ENCODE results near the gene PHGDH.

The PHGDH gene

GRCh38 chr1:119676571-119677206 is 35.0 kb upstream of the PHGDH start:
- Histone ChIP-seq H3K4me3 (replicated peaks; ENCODE audit: insufficient read depth, low read length) (no peak overlapping the region), H3K27ac (replicated peaks) (no peak overlapping the region), H3K27me3 (ENCODE audit: insufficient read depth, poor library complexity, severe bottlenecking) (no peaks in the 10 kb centered on the region)
- DNase-seq (ENCODE audit: low read depth in 1 of 2, low spot score in 1 of 2): no peak
- no peak for TF ChIP-seq GABPA (IDR thresholded peaks at IDR 0.05; ENCODE audit: low read depth)

- Histone ChIP-seq H3K27me3 (ENCODE audit: insufficient read depth, poor library complexity, severe bottlenecking) (no peaks in the 10 kb centered on the region), H3K27ac (replicated peaks) (no peak overlapping the region), H3K4me3 (replicated peaks; ENCODE audit: insufficient read depth, low read length) (no peak overlapping the region)
- no peak for TF ChIP-seq POLR2AphosphoS5 (IDR thresholded peaks at IDR 0.05; ENCODE audit: low read depth)
- TF ChIP-seq SPI1 (IDR thresholded peaks at IDR 0.05; ENCODE audit: borderline replicate concordance, low read depth): no peak
- TF ChIP-seq CTCF (IDR thresholded peaks at IDR 0.05; ENCODE audit: insufficient read depth, low read length): no peak
- no peak for TF ChIP-seq GABPA (IDR thresholded peaks at IDR 0.05; ENCODE audit: low read depth)
- TF ChIP-seq REST (IDR thresholded peaks at IDR 0.05; ENCODE audit: insufficient replicate concordance, low read depth): no peak
- DNase-seq (ENCODE audit: low read depth in 1 of 2, low spot score in 1 of 2): no peak
Observed at GRCh38 chr1:119679223-119679622, 32.5 kb upstream of the PHGDH start.

GRCh38 chr1:119680193-119680592 is 31.5 kb upstream of the PHGDH start:
- Histone ChIP-seq H3K27me3 (ENCODE audit: insufficient read depth, poor library complexity, severe bottlenecking) (no peaks in the 10 kb centered on the region), H3K4me3 (replicated peaks; ENCODE audit: insufficient read depth, low read length) (no peak overlapping the region), H3K27ac (replicated peaks) (no peak overlapping the region)
- DNase-seq (ENCODE audit: low read depth in 1 of 2, low spot score in 1 of 2): no peak
- TF ChIP-seq CTCF (IDR thresholded peaks at IDR 0.05; ENCODE audit: insufficient read depth, low read length) (no peak), POLR2AphosphoS5 (IDR thresholded peaks at IDR 0.05; ENCODE audit: low read depth) (no peak), REST (IDR thresholded peaks at IDR 0.05; ENCODE audit: insufficient replicate concordance, low read depth) (no peak), GABPA (IDR thresholded peaks at IDR 0.05; ENCODE audit: low read depth) (no peak), SPI1 (IDR thresholded peaks at IDR 0.05; ENCODE audit: borderline replicate concordance, low read depth) (no peak)

- Histone ChIP-seq H3K27me3 (ENCODE audit: insufficient read depth, poor library complexity, severe bottlenecking) (no peaks in the 10 kb centered on the region), H3K4me3 (replicated peaks; ENCODE audit: insufficient read depth, low read length) (no peak overlapping the region), H3K27ac (replicated peaks) (no peak overlapping the region)
- no peak for TF ChIP-seq SPI1 (IDR thresholded peaks at IDR 0.05; ENCODE audit: borderline replicate concordance, low read depth)
- TF ChIP-seq POLR2AphosphoS5 (IDR thresholded peaks at IDR 0.05; ENCODE audit: low read depth): no peak
- DNase-seq (ENCODE audit: low read depth in 1 of 2, low spot score in 1 of 2): no peak
Observed at GRCh38 chr1:119680723-119681122, 31.0 kb upstream of the PHGDH start.

GRCh38 chr1:119681560-119681959 is 30.2 kb upstream of the PHGDH start:
- no peak for DNase-seq (ENCODE audit: low read depth in 1 of 2, low spot score in 1 of 2)
- Histone ChIP-seq H3K27ac (replicated peaks) (no peak overlapping the region), H3K4me3 (replicated peaks; ENCODE audit: insufficient read depth, low read length) (no peak overlapping the region), H3K27me3 (ENCODE audit: insufficient read depth, poor library complexity, severe bottlenecking) (no peaks in the 10 kb centered on the region)
- TF ChIP-seq GABPA (IDR thresholded peaks at IDR 0.05; ENCODE audit: low read depth) (no peak), REST (IDR thresholded peaks at IDR 0.05; ENCODE audit: insufficient replicate concordance, low read depth) (no peak), POLR2AphosphoS5 (IDR thresholded peaks at IDR 0.05; ENCODE audit: low read depth) (no peak), SPI1 (IDR thresholded peaks at IDR 0.05; ENCODE audit: borderline replicate concordance, low read depth) (no peak), CTCF (IDR thresholded peaks at IDR 0.05; ENCODE audit: insufficient read depth, low read length) (no peak)

Measured in HL-60 (cell line).